Measurements from ENCODE around the gene KIF6. TPM values are rescaled to one million over a fixed set of nuclear protein-coding genes. Genes with fewer than 3 reads are reported as not detected.
A peak's percentile ranks its signal among the peaks of the same experiment; 100 is the strongest.

The KIF6 gene
- total RNA-seq, 1 donor from 2014 or later = 0.78 TPM

DNA sequence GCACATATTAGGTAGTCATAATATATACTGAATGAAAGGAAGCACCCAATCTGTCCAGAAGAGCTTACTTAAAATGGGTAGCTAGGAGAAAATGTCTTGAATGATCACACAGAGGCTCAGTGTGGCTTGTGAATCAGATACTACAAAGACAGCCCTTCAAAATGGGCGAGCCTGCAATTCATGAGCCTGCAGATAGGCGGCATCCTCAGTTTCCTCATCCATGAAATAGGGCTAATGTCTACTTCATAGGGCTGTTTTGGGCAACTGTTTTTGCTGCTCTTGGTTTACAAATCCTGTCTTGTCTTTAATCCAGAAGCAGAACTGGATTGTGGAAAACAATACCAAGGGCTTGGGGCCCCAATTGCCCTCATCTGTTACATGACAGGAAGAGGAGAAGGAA lies 273.4 kb downstream of the KIF6 start:
- DNase-seq (ENCODE audit: low spot score) = no peak

DNA sequence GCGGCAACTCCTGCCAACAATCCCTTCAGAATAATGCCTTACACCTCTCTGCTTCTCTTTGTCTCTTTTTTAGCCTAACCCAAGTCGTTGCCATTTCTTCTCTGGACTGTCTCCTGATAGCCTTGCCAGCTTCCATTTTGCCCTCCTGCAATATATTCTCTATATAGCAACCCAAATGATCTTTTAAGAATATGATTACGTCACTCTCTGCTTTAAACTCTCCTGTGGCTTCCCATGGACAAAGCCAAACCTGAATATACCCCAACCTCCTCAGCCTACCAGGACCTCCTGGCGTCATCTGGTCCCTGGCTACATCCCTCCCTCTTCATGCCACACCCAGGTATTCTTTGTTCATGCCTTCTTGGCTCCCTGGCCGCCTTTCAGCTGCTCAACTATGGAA lies 276.2 kb downstream of the KIF6 start:
- DNase-seq (ENCODE audit: low spot score) = no peak

DNA sequence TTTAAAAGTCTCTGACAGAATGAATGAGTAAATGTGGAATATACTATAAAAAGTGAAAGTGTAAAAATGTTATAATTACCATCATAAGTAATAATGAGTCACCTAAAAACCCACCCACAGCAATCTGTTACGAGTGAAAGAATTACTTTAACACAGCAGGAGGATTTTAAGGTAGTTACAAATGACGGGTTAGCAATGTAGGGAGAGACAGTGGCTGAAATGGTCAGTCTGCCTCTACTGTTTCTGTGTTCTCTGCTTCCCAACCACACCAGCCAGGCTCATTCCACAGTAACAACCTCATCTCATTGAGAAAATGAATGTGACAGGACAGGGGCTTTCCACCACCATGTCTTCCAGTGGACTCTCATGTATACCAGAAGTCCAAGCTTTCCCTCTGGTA lies 278.3 kb downstream of the KIF6 start:
- no peak for DNase-seq (ENCODE audit: low spot score)

DNA sequence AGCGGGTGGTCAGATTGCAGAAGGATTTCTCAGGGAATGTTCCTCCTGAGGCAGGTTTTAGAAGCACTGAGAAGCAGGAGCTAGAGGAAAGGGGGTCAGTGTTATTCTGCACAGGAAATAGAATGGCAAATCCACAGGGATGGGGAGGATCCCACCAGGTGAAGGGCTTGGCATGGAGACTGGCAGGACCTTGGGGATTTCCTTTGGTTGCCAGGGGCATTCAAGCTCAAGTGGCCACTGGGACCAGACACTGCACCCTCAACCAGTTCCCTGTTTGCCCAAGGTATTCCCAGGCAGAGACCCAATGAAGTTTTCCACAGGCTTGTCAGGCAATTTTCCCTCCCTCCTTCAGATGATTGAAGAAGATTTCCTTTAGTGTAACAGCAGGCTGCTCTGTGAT lies 279.5 kb downstream of the KIF6 start:
- no peak for DNase-seq (ENCODE audit: low spot score)

DNA sequence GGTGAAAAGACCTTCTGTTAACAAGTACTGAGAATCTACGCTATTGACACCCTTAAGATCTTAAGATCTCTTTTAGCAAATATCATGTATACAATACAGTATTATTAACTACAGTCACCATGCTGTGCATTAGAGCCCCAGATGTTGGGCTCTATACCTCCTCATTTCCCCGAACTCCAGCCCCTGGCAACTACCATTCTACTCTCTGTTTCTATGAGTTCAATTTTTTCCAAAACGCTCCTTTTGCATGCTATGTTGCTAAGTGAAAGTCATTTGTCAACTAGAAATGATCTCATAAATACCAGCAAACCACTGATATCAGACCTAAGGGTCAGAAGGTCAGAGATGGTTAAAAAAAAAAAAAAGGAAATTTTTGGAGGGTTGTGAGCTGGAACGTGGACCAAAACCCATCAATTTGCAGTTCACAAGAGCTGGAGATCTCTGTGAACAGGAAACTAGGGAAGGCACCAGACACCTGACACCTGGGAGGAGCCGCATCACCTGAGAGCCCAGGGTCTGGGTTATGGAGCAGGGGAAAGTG lies 280.7 kb downstream of the KIF6 start:
- no peak for DNase-seq (ENCODE audit: low spot score)

DNA sequence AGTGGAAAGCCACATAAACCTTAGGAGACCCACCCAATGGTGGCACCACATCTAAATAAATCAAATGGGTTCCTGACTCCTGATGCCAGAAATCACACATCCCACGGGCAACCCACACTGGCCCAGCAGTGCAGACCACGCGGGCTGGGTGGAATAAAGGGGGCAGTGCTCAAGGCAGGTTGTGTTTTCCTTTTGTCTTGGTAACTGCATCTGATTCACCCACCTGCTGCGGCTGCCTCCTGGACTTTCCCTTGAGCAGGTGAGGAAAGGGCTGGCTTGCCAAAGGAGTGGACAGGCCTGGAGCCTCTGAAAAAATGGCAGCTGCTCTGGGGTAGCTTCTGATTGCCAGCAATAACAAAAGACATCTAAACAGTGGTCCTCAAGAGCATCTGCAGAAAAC lies 283.2 kb downstream of the KIF6 start:
- no peak for DNase-seq (ENCODE audit: low spot score)

DNA sequence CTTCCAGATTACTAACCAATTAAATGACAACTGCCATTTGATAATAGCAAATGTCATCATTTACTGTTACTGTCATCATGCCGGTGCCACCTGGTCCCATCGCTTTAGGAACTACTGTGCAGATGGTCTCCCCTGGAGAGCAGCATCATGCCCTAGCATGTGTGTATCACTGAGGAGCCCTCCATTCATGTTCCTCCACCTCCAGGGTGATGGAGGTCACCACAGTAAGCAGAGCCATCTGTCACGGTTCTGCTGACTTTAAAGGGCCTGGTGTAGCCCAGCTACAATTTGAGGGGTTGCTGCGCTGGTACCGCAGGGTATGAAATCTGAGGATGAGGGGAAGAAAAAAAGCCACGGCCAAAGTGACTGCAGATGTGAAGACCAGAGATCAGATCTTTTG lies 283.9 kb downstream of the KIF6 start:
- no peak for DNase-seq (ENCODE audit: low spot score)

DNA sequence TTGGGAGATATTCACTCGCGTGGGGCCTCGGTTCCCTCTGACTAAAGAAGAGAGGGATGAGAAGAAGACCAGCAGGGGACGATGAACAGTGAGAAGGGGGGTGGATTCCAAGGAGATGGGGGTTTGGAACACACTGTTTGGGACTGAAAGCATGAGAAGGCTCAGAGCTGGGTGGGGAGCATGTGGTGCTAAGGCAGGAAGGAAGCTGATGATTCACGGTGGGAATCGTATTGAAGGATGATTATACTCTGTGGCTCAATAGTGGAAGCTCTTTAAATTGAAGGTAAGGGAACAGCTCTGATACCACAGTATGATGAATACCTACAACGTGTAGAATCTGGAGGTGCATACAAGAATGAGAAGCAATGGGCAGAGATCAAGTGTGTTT lies 285.2 kb downstream of the KIF6 start:
- DNase-seq (ENCODE audit: low spot score) = no peak

DNA sequence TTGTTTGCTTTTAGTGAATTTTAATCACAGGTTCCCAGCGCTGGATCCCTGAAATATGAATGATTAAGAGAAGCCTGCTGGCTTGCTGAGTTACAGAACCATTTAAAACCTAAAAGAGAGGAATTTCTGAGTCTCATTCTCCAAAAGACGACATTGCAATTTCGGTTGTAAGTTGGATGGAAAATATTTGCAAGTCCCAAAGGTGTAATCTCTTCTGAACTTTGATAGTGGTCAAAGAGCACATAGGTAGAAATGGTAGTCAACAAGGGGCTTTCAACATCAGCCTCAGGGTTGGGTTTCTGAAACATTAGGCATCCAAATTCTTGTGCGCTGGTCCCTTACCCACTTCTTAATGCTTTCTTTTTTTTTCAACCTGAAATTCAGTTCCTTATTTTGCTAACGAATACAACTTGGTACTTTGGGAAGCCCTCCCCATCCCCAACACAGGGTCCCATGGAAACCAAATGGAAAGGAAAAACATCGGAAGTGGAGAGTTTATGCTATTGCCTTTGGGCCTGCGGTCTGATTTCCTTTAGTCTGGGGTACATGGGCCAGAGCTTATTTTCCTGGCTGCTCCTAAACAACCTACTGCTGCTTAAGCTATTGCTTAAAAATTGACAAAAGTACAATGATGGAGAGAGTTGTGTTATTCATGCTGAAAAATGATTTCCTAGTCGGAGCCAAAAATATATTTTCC lies 285.7 kb downstream of the KIF6 start:
- DNase-seq (ENCODE audit: low spot score) = no peak

DNA sequence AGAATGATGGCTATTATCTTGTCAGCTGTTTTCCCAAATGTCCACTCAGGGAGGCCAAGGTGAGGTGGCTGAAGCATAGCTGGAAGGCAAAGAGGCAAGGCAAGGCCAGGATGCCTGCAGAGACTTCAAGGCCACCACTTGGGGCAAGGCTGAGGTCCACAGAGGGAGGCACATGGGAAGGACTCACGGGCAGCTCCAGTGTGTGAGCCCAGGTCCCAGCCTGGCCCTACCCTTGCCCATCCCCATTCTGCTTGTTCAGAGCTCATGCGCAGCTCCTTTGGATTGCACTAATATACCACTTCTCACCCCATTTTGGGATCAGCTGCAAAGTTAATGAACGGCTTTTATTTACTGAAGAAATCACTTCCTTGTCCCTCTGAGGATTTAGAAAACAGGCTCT lies 291.6 kb downstream of the KIF6 start:
- no peak for DNase-seq (ENCODE audit: low spot score)

DNA sequence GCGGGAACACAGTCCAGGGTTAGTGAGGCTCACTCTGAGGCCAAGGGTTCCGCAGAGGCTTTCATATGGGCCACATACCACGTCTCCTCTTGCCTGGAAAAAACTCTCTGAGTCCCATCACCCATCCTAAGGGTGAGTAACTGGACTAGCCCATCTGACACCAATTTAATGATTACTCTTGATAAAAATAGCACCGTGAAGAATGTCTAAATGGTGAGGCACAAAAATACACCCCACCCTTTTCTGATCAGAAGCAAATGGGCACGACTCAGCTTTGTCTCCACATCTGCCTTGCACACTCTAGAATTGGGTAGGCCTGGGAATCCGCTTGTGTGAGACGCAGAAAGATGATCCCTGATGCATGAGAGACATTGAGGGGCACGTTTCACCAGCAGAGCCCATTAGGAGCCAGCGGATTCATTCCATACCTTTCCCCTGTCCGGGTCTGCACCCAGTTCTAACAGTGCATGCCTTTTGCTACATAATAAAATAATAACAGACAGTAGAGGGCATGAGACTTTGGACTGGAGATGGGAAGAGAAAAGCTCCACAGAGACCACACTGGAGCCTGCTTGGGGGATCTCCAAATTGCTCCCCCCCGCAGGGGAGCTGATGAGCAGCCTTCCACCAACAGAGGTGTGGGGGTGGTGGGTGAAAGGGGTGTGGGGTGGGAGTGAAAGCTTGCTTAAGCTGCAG lies 292.7 kb downstream of the KIF6 start:
- DNase-seq (ENCODE audit: low spot score) = no peak

DNA sequence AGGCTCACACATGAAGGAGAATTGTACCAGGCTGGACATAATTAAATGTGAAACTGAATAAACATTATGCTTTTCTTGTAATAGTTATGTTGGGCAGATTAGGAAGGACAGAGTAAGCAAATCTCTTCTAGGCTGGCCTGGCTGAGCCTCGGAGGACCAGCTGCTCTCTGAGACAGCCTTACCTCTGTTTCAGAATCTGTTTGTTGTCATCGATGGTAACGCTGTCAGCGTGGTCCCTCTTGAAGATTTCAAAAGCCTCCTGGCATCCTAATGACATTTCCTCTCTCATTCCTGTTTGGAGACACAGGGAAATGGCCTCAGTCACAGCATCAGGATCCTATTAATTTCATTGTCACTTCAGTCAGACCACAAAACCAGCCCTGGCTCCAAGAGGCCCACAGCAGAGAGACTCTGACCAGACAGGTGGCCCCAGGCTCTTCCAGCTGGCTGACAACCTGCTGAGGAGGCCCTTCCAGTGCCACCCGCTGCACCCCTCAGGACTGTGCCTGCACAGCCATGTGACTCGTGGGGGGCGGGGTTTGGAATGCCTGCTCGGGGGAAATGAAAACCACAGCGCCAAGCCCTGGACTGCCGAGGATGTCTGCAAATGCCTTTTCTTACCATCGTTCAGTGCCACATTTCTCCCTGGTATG lies 294.2 kb downstream of the KIF6 start:
- peak; percentile 65 for DNase-seq (ENCODE audit: low spot score)

DNA sequence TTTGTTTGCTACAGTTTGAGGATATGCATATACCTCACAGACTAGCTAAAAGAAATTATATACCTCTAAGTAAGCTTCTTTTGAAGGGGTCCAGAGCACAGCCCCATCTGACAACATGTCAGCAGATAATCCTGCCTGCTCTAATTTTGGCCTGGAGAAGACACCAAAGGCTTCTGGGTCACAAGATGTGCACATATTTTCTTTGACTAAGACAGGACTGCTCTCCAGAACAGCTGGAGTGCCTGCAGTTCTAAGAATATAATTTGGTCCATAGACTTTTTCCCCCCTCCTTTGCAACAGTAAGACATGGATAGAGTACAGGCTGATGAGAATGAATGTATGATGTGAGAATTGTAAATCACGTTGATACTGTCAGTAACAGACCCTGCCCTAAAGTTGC lies 294.8 kb downstream of the KIF6 start:
- no peak for DNase-seq (ENCODE audit: low spot score)

DNA sequence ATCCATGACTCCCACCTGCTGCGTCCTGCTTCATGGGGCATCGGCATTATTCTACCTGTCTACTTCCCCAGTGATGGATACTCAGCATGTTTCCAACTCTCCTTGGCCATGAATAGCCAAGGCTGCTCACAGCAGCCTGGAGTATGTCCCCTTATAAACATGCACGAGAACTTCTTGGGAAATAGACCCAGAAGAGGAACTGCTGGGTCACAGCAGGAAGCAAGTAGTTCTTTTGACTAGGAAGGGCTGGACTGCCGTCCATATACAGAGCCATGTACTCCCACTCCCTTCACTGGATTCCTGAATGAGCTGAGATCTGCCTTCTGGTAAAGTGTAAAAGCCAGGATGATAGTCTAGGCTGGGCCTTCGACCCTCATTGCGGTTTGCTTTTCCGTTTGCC lies 296.4 kb downstream of the KIF6 start:
- DNase-seq (ENCODE audit: low spot score) = no peak

DNA sequence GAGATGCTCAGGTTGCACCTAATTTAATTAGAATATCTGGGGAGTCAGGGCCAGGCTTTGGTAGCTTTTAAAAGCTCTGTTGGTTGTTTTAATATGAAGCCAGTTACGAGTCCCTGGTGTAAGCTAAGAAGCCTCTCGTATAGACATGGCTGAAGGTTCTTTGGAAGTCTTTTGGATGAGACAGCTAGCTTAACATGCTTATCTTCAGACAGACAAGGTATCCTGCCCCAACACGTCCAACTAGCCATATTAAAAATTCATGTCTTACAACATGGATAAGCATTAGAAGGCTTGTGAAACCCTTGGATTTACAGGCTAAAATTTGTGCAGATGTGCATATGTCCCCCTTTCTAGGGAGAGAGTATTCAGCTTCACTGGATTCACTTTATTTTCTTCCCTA lies 297.1 kb downstream of the KIF6 start:
- no peak for DNase-seq (ENCODE audit: low spot score)

DNA sequence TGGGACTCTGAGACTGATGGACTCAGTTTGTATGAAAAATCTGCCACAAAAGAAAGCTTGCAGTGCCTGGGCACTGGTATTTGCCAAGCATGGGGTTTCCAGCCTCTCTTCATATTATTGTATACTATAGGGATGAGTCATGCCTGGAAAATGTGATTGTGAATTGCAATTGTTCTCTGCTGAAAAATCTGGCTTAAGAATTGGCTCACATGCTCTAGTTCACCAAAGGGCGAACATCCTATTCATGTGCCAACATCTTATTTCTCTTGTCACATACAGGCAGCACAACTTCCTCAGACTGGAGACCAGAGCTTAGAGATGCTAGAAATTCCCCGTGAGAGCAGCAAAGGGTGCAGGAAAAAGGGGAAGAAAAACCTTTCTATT lies 299.1 kb downstream of the KIF6 start:
- DNase-seq (ENCODE audit: low spot score) = no peak

DNA sequence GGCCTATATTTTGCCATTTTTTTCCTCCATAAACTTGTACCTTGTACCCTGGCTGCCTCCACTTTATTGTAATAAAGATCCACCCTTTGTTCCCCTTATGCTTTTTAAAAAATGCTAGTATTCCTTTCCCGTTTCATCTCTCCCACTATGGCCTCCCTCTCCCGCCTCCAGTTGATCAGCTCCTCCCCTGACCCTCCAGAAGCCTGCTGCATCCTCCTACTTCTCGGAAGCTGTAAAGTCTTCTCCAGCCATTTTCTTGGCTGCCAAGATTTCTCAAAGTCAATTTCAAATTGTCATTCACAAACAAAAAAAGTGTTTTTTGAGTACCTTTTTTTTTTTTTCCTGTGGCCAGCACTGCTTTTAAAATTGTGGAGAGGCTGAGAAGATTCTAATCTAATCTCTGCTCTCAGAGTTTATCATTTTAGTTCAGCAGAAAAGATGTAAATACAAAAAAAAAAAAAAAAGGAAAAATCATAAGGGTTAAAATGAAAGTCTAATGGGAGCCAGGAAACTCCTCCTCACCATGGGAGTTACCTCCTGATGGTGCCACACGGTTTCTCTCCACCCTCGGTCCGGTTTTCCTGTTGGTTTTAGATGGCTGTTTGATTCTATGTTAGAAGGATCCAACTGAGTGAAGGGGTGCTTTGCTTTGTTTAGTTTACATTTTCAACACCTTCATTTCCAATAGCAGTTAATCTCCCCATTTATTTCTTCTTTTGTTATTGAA lies 299.7 kb downstream of the KIF6 start:
- no peak for DNase-seq (ENCODE audit: low spot score)

DNA sequence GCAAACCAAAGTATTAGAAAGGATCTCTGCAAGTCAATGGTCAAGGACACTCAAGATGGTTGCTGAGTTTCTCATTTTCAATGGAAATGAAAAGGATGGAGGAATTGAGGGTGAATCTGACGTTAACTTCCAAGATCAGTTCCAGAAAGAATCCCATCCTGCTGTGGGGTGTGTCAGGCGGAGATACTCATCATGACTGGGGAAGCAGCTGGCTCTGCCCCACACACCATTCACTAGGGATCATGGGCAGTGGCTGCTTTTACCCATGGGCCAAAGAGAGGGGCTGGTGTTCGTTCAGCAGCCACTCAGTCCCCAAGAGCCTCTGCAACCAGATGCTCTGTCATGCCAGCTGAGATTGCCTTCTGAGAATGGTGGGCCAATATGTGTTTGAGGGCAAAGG lies 300.4 kb downstream of the KIF6 start:
- DNase-seq (ENCODE audit: low spot score) = no peak

DNA sequence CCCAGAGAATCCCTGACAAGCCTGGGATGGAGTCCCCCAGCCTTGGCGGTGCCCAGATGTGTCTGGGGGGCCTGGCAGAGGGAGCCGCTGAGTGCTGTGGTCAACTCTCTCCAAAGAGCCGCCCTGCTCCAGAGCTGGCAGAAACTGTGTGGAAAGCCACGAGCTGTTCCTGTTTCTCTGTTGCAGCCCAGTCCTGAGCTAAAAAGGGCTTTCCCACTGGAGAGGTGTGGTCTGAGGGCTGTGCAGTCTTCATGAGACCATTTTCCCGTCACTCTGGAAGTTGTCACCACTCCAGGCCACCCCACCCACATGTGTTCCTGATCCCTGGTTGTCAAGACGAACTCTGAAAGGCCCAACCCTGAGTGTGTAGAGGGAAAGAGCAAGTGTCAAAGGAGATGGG lies 303.0 kb downstream of the KIF6 start:
- DNase-seq (ENCODE audit: low spot score) = no peak

DNA sequence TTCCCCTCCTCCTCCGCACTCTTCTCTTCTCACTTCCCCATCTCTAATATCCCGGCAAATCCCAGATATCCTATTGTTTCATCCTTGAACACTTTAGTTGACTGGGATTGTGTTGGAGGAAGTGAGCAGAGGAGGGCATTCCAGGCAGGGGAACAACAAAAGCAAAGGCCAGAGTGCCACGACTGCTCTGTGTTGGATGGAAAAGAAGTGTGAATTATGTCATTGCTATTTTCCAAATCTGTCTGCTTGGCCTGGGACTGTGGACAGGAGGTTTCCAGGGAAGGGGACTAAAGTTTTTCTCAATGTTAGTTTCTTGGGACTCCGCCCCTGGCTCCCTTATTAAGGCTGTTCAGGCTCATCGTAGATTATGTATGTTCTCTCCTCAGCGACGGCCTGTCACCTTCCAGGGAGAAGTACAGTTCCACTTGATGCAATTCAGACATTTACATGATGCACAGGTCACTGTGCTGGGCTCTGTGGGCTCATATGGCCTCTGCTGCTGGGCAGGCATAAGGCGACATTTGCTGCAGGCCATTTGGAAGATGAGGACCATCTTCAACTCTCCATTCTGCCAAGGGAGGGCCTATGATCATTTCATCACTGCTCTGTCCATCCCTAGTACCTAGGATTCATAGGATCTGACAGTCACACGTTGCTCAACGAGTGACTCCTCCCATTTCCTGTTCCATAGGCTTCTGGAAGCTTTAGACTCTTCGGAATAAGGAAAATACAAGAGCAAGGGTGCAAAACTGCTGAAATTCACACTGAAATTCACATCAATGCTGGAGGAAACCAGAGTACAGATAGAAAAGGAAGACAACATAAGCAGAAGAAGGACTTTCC lies 303.6 kb downstream of the KIF6 start:
- no peak for DNase-seq (ENCODE audit: low spot score)
